HG03066 (cell line): ENCODE results near the gene SEPHS2.

Experiments used
- ATAC-seq: cut with Tn5 transposase; IDR thresholded peaks from one replicate; pipeline ENCODE4 v1.9.1; 2021; ENCODE audit warnings: low read depth; ENCODE audit not compliant: unreplicated experiment

SEPHS2 gene

DNA sequence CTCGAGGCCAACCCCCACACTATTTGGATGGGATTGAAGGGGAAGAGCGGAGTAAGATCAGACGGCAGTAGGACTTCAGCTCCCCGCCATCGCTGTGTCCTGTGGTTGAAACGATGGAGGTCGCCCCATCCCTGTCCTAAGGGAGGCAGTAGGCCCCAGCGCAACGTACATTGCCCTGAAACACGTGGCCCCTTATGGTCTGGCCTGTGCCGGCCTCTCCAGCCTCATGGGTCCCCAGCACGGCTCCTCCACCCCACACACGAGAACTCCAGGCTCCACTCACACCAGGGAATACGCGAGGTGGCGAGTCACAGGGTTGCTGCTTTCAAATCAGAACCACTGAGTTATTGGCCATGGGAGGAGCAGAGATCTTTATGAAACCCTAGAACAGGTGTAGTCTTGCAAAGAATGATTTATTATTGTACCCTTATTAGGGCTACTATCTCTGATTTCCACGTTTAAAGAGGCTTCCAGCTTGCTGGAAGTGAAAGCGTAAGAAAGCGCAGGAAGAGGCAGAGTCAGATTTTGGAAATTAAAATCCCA is 15.2 kb downstream of the SEPHS2 start:
- no peak for ATAC-seq

GRCh38 chr16:30429678-30430427 is 15.8 kb downstream of the SEPHS2 start, which contains the start of gene DCTPP1:
TSS of gene DCTPP1 (minus strand) at chr16:30430030. CDS start at chr16:30429980, 50 bp downstream.
- peak; percentile 98 for ATAC-seq

GRCh38 chr16:30429418-30429677 is 16.3 kb downstream of the SEPHS2 start:
- ATAC-seq, result no peak

DNA sequence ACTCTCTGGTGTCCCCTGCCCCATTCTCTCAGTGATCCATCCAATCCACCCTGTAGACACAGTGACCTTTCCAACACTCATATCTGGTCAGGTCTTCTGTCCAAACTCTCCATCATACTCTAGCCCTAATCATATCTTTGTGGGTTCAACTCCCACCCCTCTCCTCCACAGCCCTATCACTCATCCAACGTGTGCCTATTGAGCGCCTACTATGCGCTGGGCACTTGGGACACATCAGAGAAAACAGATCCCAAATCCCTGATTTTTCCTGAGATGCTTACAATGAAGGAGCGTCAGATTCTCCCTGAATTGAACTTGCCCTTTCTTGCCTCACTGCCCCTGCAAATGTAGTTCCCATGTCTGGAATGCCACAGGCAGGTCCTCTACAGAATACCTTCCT is 17.6 kb downstream of the SEPHS2 start:
- no peak for ATAC-seq

GRCh38 chr16:30421010-30421409 is 24.7 kb downstream of the SEPHS2 start:
- no peak for ATAC-seq

DNA sequence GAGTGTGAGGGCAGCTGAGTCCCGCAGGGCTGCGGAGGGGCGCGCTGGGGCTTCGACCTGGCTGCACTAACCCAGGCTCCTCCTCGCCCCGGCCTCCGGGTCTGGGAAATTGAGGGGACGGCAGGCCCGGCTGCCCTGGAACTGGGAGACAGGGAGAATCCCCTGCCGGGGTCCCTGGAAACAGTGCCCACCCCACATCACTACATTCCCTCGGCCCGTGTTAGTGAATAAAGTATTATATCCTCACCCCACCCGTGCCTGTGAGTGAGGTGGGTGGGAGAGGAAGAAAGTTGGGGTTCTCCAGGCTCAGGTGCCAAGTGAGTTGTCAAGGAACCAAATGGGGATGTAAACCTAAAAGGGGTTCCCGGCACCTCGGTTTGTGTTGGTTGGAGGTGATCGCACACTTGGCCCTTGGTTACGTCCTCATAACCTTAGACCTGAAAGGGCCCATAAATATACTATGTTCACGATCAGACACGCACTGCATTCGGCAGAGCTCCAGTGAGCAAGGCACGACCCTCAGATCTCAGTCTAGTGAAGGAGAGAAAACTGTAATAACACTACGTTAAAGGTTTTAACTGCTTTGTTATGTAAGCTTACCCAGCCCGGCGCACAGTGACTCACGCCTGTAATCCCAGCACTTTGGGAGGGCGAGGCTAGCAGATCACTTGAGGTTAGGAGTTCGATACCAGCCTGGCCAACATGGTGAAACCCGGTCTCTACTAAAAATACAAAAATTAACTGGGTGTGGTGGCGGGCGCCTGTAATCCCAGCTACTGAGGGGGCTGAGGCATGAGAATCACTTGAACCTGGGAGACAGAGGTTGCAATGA is 27.1 kb downstream of the SEPHS2 start:
- ATAC-seq, result no peak

- peak; percentile 56 for ATAC-seq
These were observed 27.9 kb downstream of the SEPHS2 start for GRCh38 chr16:30417529-30418349.

GRCh38 chr16:30416624-30417528 is 28.8 kb downstream of the SEPHS2 start:
- ATAC-seq, result no peak

GRCh38 chr16:30416047-30416603 is 29.5 kb downstream of the SEPHS2 start:
- ATAC-seq, result no peak

DNA sequence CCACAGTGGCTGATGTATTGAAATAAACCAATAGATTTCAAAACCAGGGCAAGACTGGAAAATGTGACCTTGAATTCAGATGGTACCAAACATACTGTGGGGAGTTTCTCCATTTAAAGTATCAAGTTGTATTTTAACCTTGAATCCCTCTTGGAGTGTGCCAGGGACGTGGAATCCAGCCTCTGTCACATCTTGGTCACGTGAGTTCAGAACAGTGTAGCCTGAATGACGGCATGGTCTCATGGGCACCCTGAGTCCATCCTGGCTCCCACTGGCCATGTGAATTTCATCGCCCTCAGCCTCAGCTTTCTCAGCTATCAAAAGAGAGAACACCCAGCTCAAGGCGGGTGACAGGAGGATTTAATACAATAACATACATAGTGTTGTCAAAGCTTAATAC is 31.5 kb downstream of the SEPHS2 start:
- ATAC-seq, result no peak

- ATAC-seq, result no peak
These were observed 32.4 kb downstream of the SEPHS2 start for GRCh38 chr16:30413112-30413806.

GRCh38 chr16:30409125-30410060 is 36.3 kb downstream of the SEPHS2 start:
- ATAC-seq, result peak; percentile 53

- ATAC-seq, result no peak
These were observed 37.7 kb downstream of the SEPHS2 start for GRCh38 chr16:30407804-30408534.

DNA sequence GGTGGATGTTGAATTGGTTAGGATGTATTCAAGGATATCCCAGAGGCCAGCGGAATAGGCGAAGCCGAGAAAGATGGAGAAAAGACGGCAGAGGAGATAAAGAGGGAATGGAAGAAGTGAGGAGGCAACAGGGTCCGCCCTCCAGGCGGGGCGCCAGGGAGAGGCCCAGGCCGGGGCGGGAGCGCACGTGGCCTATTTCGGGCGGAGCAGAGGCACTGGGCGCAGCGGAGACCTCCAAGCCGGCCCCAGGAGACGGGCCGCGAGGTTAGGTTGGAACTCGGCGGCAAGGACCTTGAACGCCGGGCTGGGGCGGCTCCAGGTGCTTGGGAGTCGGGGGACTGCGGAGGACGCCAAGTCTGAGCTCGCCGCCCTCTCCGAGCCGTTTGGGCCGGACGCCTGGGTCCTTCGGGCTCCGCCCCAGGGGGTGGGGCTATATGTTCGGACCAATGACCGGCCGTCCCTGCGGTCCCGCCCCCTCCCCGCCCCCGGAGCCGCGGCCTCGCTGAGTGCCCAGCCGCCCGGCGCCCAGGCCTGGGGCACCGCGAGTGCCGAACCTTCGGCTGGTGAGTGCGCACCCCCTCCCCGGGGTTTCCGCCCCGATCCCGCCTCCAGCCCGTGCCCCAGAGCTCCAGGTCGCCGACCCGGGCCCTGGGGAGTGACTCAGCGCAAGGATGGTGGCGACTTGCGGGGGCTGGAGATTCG is 38.4 kb downstream of the SEPHS2 start, which contains the start of gene ZNF771:
Gene ZNF771 (plus strand): TSS at position 505 of the 702 bp plus-strand sequence. CDS start 448 bp downstream, outside the sequence.
- peak; percentile 67 for ATAC-seq

DNA sequence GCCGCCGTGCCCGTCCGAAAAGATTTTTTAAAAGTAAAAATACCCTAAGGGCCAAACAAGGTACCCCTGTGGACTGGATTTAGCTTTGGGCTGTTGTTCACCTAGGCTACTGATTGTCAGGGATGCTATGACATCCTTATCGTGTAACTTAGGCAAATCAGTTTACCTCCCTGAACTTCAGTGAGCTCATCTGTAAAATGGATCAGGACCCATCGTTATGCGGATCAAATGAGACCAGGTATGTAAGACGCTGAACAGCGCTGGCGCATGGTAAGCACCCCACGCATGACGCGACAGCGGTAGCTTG is 38.9 kb downstream of the SEPHS2 start:
- no peak for ATAC-seq

GRCh38 chr16:30401768-30402425 is 43.8 kb downstream of the SEPHS2 start:
- no peak for ATAC-seq
